ENCODE data around the gene GARIN5B.
"Not testable (repeated sequence)": the region's sequence is repeated elsewhere in the genome, so short reads cannot be mapped to it uniquely, and the experiment has no call there.

GARIN5B gene

DNA sequence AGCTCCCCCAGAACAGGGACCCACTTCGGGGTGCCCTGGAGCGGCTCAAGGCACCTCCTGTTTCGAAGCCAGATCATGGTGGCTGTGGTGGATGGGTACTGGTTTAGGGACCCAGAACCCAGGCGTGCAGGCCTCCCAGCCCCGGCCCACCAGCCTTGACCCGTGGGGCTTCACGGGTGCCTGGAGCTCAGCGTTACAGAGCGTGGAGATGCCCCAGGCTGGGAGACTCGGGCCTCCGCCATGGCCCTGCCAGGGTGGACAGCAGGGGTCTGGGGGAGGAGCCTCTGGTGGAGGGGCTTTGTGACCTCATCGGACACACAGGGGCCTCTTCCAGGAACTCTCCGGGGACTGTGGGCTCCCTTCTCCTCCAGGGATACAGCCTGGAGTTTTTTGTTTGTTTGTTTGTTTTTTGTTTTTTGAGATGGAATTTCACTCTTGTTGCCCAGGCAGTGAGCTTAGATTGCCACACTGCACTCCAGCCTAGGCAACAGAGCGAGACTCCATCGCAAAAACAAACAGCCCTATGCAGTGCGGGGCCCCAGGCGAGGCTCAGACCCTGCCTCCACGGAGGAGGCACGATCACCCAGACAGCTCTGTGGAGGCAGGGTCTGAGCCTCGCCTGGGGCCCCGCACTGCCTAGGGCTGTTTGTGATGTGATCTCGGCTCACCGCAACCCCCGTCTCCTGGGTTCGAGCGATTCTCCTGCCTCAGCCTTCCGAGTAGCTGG is at the start of gene GARIN5B:
Gene GARIN5B (minus strand): TSS at position 271 of the 727 bp plus-strand sequence. CDS start 194 bp downstream, at position 77.
- DNase-seq (ENCODE audit: low read depth, low spot score) = no peak

DNA sequence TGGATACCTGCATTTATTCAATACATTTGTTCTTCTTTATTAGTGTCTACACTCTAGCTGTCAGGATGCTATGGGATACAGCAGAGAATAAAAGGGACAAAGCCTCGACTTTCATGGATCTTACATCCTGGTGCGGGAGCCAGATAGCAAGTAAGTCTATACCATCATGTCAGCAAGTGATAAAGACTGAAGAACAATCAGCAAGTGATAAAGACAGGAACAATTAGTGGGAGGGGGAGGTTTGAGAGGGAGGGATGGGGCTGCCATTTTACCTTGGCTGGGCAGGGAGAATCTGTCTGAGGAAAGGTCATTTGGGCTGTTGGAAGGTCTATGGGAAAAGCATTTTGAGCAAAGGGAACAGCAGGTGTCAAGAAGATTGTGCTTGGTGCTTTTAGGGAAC is 47.1 kb upstream of the GARIN5B start:
- DNase-seq (ENCODE audit: low read depth, low spot score) = no peak

DNA sequence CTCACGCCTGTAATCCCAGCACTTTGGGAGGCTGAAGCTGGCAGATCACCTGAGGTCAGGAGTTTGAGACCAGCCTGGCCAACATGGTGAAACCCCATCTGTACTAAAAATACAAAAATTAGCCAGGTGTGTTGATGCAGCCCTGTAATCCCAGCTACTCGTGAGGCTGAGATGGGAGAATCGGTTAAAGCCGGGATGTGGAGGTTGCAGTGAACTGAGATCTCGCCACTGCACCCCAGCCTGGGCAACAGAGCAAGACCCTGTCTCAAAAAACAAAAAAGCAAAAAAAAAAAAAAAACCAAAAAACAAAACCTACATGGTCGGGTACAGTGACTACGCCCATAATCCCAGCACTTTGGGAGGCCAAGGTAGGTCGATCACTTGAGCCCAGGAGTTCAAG is 46.1 kb upstream of the GARIN5B start:
- DNase-seq (ENCODE audit: low read depth, low spot score) = not testable (repeated sequence)

DNA sequence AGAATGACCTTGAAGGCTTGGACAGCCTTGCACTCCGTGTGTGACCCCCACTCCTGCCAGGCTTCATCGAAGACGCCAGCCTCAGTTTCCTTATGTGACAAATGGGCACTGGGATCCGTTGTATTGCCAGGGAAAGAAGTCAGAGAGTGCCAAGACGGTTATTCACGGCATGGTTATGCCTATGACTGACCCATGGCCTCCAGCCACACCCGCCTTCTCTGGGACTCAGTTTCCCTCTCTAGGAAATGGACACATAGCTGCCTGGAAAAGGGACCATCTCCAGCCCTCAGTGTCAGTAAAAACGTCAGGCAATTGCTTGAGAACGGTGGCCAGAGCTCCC is 45.4 kb upstream of the GARIN5B start:
- no peak for DNase-seq (ENCODE audit: low read depth, low spot score)

DNA sequence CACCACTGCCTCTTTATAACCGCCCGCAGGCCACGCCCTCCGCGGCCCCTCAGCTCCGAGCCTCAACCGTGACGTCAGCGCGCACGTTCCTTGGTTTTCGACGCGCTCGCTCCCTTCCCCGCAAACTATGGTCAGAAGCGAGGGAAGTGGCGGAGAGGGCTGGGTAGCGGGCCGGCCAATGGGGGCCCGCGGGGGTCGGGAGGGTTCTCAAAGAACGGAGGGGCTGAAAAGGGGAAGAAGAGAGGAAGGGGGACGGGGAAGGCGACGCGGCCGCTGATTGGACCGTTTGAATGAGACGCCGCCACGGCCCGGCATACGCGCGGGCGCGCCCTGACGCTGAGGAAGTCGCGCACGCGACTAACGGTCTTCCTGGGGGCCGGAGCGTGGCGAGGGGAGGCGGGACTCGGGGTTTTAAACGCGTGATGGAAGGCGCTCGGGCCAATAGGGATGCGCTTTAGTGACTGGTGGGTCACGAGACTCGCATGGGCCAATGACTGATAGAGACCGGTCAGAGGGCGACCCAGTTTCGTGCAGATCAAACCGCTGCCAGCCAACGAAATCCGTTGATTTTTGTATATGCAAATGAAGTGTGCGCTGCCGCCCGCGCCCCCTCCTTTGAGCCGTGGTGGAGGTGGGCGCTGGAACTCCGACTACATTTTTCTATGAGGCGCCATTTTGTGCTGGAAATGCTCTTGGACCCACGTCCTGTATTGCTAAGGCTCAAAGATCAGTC is 44.9 kb upstream of the GARIN5B start:
- DNase-seq (ENCODE audit: low read depth, low spot score) = peak; percentile 100

DNA sequence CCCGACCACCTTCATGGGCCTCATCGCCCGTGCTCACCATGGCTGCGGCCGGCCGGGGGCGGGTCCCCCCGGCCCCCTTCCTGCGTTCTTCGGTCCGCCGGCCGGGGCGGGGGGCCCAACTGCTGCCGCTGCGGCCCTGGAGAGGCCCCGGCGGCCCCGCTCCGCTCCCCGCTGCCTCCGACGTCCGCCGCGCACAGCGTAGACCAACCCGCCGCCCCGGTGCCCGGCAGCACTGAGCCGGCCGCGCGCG is 44.4 kb upstream of the GARIN5B start, which contains the start of gene UBE2S:
Gene UBE2S (minus strand): TSS at position 239 of the 250 bp plus-strand sequence. CDS start 199 bp downstream, at position 40.
- not testable (repeated sequence) for DNase-seq (ENCODE audit: low read depth, low spot score)

DNA sequence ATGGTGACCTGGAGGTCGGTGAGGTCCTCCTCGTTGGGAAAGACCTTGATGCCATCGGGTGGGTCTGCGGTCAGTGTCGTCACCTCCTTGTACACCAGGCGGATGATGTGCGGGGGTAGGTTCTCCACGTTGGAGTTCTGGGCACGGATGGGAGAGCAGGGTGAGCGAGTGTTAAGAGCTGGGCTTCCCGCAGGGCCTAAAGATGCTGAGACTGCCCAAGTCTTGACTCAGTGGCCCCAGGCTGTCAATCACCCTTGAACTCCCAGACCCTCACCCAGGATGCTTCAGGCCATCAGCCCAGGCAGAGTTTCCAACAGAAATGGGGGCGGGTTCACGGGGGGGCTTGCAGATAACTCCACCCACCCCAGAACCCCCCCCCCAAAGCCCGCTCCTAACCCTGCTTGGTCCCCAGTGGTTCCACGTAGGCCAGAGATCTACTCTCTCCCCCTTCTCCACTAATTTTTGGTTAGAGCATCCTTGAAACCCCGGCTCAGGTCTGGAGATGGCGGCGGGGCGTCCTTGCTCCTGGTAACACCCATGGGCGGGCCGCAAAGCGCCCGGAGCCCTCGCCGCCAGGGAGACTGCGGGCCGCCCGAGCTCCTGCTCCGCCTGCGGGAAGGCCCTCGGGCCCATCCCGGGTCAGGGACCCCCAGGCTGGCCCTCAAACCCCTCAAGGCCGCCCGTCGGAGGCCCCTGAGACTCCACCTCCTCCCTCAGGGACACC is 43.9 kb upstream of the GARIN5B start:
- DNase-seq (ENCODE audit: low read depth, low spot score) = peak; percentile 66

DNA sequence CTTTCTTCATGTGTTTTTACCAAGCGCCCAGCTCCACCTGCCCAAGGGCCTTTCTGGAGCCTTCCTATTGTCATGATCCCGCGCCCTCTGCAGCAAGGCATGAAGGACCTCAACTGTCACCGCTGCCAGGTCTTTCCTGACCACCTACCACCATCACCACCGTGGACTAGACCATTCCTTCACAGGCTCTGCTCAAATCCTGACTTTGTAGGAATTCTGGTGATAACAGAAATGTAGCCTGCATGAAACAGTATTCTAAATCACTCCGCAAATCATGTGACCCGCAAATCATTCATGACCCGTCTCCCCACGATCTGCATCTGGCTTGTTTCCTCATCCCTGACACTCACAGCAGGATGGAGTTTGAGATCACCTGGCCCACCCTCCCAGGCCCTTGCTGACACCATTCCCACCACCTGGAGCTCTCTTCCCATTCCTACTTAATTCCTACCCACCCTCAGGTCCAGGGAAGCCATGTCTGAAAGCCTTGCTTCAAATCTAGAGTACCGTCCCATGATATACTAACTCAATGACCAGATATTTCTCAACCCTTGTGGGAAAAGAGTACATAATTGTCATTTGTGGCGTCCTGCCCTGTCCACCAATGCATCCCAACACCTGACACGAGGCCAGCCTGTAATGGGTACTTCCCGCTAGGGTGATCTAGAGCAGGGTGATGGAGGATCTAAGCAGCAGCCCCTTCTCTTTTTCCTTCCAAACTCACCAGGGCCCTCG is 43.2 kb upstream of the GARIN5B start:
- DNase-seq (ENCODE audit: low read depth, low spot score) = no peak

DNA sequence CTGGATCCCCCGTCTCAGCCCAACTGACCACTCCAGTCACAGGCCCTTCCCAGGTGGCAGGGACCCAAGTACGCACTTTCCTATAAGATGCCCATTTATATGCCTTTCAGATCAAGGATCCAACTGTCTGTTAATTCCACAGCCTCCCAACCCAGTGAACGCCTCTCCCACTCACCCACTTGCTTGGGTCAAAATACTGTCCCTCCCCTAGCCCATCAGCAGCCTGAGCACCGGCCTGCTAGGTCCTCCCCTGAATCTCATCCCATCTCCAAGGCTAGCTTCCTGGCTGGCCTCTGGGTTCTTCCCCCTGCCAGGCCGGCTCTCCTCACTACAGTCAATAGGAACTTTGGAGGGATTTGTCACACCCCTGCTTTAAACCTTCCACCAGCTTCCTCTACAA is 42.6 kb upstream of the GARIN5B start:
- no peak for DNase-seq (ENCODE audit: low read depth, low spot score)

DNA sequence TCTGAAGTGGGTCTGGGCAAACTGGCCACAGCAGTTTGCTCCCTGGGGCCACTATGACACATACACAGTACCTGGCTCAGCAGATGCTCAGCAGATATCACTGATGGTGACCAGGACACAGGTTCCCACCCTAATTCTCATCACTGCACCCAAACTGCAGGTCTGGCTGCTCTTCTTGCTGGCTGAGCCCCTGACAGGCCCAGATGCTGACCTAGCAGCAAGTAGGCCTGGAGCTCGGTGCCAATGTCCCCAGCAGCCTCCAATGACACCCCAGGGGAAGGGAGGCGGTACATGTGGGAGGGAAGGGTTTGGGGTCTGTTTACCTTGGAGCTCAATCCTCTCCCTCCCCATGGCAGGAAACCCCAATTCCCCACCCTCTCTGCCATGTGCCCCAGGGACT is 39.4 kb upstream of the GARIN5B start:
- no peak for DNase-seq (ENCODE audit: low read depth, low spot score)

DNA sequence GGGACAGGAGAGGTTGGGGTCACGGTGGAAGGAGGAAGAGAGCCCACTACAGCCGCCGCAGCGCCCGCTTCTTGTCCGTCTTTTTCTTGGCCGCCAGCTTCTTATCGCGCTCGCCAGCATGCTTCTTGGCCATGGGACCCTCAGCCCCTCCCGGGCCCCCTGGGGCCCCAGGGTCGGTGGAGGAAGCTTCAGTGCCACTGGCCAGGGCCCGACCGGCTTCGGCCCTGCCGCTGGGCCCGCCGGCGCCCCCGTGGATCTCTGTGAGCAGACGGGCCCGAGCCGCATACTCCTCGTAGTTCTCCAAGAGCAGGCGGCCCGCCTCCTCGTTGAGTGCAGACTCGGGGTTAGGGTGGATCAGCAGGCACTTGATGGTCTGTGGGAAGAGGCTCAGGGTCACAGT is 38.3 kb upstream of the GARIN5B start:
- not testable (repeated sequence) for DNase-seq (ENCODE audit: low read depth, low spot score)

DNA sequence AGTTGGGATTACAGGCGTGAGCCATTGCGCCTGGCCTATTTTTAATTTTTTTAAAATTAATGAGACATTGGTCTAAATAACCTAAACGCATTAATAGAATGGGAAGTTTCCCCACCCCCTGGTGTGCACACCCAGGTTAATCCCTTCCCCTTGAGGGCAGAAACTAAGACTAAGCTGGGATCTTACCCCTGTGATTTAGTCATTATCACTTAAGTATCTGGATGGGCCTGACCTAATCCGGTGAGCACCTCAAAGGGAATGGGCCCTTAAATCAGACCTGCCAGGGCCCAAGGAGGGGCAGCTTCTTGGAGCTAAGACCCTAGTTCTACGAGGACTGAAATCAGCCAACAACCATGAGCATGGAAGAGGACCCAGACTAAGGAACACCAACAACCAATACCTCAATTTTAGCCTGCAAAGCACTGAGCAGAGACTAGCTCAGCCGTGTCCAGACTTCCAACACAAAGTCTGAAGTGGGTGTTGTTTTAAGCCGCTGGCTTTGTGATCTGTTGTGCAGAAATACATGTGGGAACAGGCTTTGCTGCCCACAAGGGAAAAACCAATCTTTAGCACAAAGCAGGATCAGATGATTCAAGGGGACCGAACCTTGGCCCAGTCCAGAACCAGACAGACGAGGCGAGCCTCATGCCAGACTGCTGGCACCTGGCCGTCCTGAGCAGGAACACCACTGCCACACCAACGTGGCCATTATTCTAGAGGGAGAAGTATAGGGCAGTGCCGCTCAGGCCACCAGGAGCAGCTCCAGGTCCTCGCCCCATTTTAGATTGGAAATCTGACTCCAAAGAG is 37.4 kb upstream of the GARIN5B start:
- DNase-seq (ENCODE audit: low read depth, low spot score) = no peak

DNA sequence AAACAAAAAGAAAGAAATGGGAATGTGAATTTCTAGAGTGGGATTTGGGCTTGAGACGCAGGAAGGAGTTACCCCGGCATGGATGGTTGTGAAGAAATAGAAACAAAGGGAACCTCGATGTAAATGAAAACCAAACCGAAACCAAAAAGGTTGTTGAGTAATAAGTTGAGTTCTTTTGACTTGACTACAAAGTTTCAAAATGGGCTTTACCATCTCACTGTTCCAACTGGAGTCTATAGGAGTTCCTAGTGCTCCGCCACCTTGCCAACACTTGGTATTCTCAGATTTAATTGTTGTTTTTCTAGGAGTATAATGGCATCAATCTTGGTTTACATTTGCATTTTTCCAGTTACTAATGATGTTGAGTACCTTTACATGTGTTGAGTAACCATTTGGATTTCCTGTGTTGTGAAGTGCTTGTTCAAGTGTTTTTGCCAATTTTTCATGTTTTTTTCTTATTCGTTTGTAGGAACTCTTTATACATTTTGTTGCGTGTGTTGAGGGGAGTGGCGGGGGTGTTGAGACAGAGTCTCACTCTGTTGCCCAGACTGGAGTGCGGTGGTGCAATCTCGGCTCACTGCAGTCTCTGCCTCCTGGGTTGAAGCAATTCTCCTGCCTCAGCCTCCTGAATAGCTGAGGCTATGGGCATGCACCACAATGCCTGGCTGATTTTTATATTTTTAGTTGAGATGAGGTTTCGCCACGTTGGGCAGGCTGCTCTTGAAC is 35.3 kb upstream of the GARIN5B start:
- no peak for DNase-seq (ENCODE audit: low read depth, low spot score)

DNA sequence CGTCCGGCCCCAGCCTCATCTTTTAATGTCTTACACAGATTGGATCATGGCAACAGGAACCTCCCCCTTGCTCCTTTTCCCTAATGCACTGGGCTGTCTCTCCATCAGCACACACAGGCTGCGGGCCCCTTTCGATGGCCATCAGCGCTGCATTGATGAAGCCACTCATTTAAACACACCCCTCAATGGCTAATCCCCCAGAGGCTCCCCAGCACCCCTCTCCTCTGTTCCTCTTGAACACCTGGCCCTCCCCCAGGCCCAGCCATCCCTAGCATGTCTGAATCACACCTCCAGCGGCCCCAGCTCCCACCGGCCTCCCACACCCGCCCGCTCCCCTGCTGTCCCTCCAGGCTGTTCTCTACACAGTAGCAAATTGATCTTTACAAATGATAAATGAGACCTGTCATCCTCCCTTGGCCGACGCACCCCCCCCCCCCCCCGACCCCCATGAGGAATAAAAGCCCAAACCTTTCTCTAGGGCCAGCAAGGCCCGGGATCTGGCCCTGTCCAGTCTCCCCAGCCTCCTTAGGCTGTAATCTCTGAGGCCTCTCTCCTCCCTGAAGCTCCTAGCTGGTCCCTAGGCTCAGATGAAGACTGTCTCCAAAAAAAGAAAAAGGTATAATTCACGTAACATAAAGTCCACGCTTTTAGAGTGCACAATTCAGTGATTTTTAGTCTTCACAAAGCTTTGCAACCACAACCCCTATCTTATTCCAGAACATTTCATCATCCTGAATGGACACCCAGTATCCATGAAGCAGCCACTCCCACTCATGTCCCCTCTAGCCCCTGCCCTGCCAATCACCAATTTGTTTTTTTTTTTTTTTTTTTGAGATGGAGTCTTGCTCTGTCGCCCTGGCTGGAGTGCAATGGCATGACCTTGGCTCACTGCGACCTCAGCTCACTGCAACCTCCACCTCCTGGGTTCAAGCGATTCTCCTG is 30.0 kb upstream of the GARIN5B start:
- no peak for DNase-seq (ENCODE audit: low read depth, low spot score)

DNA sequence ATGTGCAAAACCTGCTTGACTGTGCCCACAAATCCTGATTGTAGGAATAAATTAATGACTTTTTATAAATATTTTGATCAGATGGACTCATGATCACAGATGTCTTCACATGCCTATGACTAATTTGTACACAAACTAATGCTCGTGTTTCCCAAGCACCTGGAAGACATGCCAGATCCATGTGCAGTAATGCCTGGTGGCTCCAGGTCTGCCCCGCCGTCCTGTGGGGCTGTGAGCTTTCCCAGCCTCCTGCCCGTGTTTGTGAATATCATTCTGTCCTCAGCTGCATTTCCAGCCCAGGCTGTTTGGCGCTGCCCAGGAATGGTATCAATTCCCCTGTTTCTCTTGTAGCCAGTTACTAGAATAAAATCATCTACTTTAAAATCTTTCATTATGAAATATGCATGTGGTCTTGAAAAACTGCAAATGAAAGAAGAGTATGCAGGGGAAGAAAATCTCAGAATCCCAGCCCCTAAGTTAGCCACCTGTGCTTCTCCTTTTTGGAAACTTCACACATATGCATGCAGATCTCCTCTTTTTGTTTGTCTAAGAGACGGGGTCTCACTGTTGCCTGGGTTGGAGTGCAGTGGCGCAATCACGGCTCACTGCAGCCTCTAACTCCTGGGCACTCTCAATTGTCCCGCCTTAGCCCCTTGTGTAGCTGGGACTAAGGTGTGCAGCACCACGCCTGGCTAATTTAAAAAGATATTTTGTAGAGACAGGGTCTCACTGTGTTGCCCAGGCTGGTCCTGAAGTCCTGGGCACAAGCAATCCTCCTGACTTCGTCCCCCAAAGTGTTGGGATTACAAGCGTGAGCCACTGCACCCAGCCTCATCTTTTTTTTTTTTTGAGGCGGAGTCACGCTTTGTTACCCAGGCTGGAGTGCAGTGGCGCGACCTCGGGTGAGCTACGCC is 28.9 kb upstream of the GARIN5B start:
- no peak for DNase-seq (ENCODE audit: low read depth, low spot score)

DNA sequence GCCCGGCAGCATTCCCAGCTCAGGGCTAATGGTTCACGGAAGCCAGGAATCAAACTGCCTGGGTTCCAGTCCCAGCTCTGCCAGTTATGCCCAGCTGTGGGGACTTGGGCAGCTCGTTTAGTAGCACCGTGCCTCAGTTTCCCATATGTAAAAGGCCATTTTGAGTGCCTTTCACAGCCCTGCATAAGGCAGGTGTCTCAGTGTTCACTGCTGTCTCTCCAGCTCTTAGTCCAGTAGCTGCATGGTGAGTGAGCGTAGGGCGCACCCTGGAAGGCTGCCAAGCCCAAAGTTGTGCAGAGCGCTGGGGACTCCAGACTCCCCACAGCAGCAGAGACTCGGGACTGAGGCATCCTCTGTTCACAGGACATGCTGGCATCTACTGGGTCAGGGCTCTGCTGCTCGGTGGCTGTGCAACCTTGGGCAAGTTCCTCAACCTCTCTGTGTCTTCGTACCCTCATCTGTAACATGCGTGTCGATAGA is 28.2 kb upstream of the GARIN5B start:
- DNase-seq (ENCODE audit: low read depth, low spot score) = no peak

DNA sequence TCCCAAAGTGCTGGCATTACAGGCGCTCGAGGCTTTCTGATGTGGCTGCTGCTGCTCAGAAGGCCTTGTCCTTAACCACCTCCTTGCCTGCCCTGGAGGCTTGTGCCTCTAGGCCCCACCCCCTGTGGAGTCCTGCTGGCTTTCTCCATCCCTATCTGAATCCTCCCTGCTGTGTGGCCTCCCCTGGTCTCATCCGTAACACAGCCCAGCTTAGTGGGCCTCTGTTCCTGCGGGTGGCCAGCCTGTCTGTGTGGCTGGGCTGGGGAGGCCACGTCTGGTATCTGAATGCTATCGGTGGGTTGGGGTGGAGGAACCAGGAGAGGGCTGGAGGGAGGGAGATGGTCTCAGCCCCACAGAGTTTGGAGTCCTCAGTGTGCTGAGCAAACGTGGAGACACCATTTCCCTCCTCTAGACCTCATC is 27.4 kb upstream of the GARIN5B start:
- no peak for DNase-seq (ENCODE audit: low read depth, low spot score)
